Esophagus (tissue), 2 donors: Measurements from ENCODE around the gene ZNF157. TPM values are rescaled to one million over a fixed set of nuclear protein-coding genes. Genes with fewer than 3 reads are reported as not detected.
"Not testable (repeated sequence)": the region's sequence is repeated elsewhere in the genome, so short reads cannot be mapped to it uniquely, and the experiment has no call there.

Source experiments
- H3K27ac ChIP-seq, 2 donors: one replicate each; pipeline ENCODE4 v1.5.1; 2013; ENCODE audit warnings: low read depth in 2 of 2, mild to moderate bottlenecking in 2 of 2, inconsistent platforms in 1 of 2, low read length in 1 of 2, moderate library complexity in 1 of 2
- H3K27me3 ChIP-seq, 2 donors: one replicate each; pipeline ENCODE4 v1.6.1; 2013; ENCODE audit warnings: low read length in 2 of 2, control low read depth in 1 of 2, mild to moderate bottlenecking in 1 of 2; ENCODE audit not compliant: insufficient read depth in 2 of 2, control insufficient read depth in 1 of 2
- H3K36me3 ChIP-seq, 2 donors: one replicate each; pipeline ENCODE4 v1.6.1; 2013; ENCODE audit warnings: low read length in 1 of 2; ENCODE audit not compliant: control insufficient read depth in 2 of 2, insufficient read depth in 2 of 2
- H3K4me1 ChIP-seq, 2 donors: one replicate each; pipeline ENCODE4 v1.6.1; 2013; ENCODE audit warnings: low read length in 1 of 2; ENCODE audit not compliant: control insufficient read depth in 2 of 2, insufficient read depth in 2 of 2
- H3K4me3 ChIP-seq, 2 donors: one replicate each; pipeline ENCODE4 v1.5.1; 2013; ENCODE audit warnings: low read length in 2 of 2, mild to moderate bottlenecking in 2 of 2, low read depth in 1 of 2, moderate library complexity in 1 of 2
- H3K9me3 ChIP-seq, 2 donors: one replicate each; pipeline ENCODE4 v1.6.1; 2013; ENCODE audit warnings: mild to moderate bottlenecking in 2 of 2, low read depth in 1 of 2, low read length in 1 of 2, moderate library complexity in 1 of 2; ENCODE audit not compliant: control insufficient read depth in 2 of 2, insufficient read depth in 1 of 2
- WGBS, 2 donors: extraction: QIAGEN DNeasy Blood & Tissue Kit; methylation state at CpG; one replicate each; pipeline ENCODE4 v1.1.7; 2013; 5-methylcytosine and 5-hydroxymethylcytosine counted together
- polyA plus RNA-seq, 2 donors: library from polyadenylated mRNA; stranded (reverse); fragments of 200-250 nt; gene quantifications; one replicate each; pipeline ENCODE4 v1.2.3, GENCODE V29; 2013
- donor health status: healthy with polysubstance abuse.
- donor health status: Bipolar disorder and iron deficiency.

ZNF157 gene
- polyA plus RNA-seq, result under 1 TPM; 0.08 to 0.10 TPM

DNA sequence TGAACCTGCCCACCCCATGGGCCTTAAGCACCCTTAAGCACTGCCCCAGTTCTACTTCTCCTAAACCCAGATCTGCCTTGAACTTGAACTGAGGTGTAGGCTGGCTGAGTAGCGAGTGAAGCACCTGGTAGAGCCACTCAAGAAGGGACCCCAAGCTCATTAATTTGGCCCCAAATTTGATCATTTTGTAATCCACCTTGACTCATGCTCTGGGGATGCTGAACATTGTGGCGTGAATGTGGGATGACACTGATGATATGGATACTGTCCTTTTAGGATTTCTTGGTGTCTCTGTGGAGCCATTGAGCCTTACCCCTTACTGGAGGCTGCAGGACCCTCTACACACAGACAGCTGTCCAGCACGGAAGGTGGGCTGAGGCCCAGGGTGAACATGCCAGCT lies at the start of gene ZNF157:
Gene ZNF157, plus strand, starts transcription at position 301 of the 400 bp plus-strand sequence. Its CDS starts 91 bp downstream, at position 392.
- Histone ChIP-seq H3K9me3 (no peaks in the 10 kb centered on the region), H3K4me1 (no peaks in the 10 kb centered on the region), H3K4me3 (no peak within 1 kb of the TSS), H3K27me3 (no peaks in the 10 kb centered on the region), H3K36me3 (no peaks in the 10 kb centered on the region), H3K27ac (no peak within 1 kb of the TSS)
- 84 to 96% methylated on average over 3 of the region's 3 CpGs for WGBS, 2 donors

DNA sequence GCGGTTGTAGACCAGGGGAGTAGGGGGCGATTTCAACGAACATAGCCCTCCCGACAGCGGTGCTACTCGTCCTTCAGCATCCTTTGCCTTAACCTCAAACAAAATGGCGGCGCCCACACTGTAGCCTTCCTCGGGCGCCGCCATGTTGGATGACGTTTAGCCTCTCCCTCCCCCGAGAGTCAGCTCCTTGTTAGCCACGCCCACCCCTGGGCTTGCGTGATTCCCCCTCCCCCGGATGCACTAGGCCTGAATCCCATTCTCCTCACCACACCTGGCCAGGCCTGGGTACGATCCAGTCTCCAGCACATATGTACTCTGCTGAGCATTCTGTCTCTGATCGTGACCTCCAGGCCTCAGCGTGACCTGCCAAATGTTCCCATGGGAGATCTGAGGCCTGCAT lies 49.0 kb upstream of the ZNF157 start:
- H3K4me1 ChIP-seq, result no peaks in the 10 kb centered on the region
- WGBS, 2 donors, result 41% methylated on average over 19 of the region's 19 CpGs

DNA sequence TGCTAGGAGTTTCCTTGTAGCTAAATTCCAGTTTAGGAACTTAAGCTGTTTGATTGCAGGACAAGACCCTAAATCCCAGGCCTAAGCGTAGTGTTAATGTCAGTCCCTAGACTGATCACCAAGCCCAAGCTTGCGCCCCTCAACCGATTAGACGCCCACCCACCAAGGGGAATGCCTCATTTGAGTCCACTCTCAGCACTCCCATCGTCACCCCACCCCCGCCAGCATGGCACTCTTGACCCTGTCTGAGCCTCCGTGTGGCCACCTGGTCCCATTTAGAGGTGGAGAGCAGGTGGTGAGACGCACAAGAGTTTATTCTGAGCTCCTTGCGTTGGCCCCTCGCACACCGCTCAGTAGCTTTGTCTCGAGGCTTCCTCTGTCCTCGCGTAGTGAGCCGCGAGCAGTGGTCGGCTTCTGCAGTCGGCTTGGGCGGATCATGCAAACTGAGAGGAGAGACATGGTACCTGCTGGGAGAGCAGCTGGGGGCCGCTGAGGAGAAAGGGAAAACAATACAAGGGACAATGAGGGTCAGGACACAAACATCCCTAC lies 48.5 kb upstream of the ZNF157 start:
- Histone ChIP-seq H3K4me1 (no peaks in the 10 kb centered on the region), H3K27me3 (no peaks in the 10 kb centered on the region), H3K27ac (no peak overlapping the region), H3K4me3 (no peak overlapping the region), H3K36me3 (no peaks in the 10 kb centered on the region), H3K9me3 (no peaks in the 10 kb centered on the region)
- 82 to 85% methylated on average over 20 of the region's 20 CpGs for WGBS, 2 donors

More for the DNA sequence above, 49.0 kb upstream of the ZNF157 start:
- Histone ChIP-seq H3K9me3 (no peaks in the 10 kb centered on the region), H3K27me3 (no peaks in the 10 kb centered on the region), H3K27ac (no peak overlapping the region), H3K36me3 (no peaks in the 10 kb centered on the region), H3K4me3 (no peak overlapping the region)

DNA sequence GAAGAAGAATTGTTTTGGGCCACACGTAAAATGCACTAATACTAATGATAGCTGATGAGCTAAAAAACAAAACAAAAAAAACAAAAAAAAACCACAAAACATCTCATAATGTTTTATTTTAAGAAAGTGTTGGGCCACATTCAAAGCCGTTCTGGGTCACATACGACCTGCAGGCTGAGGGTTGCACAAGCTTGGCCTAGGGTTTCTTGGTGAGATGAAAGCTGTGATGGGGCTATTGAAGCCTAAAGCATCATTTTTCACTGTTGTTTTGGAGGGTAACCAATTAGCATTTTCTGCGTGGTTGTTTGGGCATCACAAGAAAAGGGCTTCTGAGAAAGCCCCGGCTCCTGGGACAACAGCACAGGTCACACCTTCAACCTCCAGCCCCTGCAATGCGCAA lies 42.5 kb upstream of the ZNF157 start:
- H3K4me1 ChIP-seq, result no peaks in the 10 kb centered on the region
- no peak overlapping the region for H3K4me3 ChIP-seq
- H3K9me3 ChIP-seq, result no peaks in the 10 kb centered on the region
- no peaks in the 10 kb centered on the region for H3K36me3 ChIP-seq
- 80 to 86% methylated on average over 6 of the region's 6 CpGs for WGBS, 2 donors
- no peaks in the 10 kb centered on the region for H3K27me3 ChIP-seq
- no peak overlapping the region for H3K27ac ChIP-seq

DNA sequence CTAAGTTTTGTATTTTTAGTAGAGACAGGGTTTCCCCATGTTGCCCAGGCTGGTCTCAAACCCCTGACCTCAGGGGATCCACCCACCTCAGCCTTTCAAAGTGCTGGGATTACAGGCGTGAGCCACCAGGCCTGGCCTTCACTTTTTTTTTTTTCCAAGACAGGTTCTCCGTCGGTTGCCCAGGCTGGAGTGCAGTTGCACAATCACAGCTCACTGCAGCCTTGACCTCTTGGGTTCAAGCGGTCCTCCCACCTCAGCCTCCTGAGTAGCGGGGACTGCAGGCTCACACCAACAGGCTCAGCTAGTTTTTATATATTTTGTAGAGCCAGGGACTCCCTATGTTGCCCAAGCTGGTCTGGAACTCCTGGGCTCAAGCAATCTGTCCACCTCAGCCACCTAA lies 37.6 kb upstream of the ZNF157 start:
- not testable (repeated sequence) for H3K4me1 ChIP-seq, H3K4me3 ChIP-seq, H3K27me3 ChIP-seq, H3K27ac ChIP-seq, H3K9me3 ChIP-seq, H3K36me3 ChIP-seq
- WGBS, 2 donors, result 64 to 88% methylated on average over 5 of the region's 5 CpGs

DNA sequence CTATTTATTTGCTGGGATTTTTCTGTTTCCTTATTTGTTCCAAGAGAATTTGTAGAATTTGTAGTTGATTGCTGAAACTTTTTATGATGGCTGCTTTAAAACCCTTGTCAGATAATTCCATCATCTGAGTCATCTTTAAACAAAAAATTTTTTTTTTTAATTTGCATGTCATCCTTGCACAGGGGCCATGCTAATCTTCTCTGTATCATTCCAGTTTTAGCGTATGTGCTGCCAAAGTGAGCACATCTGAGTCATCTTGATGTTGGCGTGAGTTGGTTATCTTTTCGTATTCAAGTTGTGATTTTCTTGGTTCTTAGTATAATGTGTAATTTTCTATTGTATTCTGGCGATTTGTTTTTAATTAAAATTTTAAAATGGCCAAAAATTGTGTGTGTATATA lies 18.7 kb upstream of the ZNF157 start:
- H3K27me3 ChIP-seq, result no peaks in the 10 kb centered on the region
- H3K4me1 ChIP-seq, result no peaks in the 10 kb centered on the region
- H3K36me3 ChIP-seq, result no peaks in the 10 kb centered on the region
- no peak overlapping the region for H3K4me3 ChIP-seq
- 42 to 58% methylated on average over 4 of the region's 4 CpGs for WGBS, 2 donors
- no peak overlapping the region for H3K27ac ChIP-seq
- no peaks in the 10 kb centered on the region for H3K9me3 ChIP-seq

DNA sequence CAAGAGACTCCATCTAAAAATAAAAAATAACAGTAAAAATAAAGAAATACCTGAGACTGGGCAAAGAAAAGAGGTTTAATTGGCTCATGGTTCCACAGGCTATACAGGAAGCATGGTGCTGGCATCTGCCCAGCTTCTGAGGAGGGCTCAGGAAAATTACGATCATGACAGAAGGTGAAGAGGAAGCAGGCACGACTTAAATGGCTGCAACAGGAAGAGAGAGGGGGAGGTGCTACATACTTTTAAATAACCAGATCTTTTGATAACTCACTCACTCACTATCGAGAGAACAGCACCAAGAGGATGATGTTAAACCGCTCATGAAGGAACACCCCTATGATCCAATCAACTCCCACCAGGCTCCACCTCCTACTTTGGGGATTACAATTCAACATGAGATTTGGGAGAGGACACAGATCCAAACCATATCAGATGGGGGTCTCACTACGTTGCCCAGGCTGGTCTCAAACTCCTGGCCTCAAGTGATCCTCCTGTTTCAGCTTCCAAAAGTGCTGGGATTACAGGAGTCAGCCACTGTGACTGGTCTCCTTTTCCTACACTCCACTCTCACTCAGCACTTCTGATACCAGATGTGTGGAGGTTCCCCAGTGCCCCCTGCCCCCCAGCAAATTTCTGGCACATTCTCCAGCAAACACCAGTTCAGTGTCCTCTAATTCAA lies 11.9 kb upstream of the ZNF157 start:
- 41 to 59% methylated on average over 5 of the region's 5 CpGs for WGBS, 2 donors
- H3K27me3 ChIP-seq, result no peaks in the 10 kb centered on the region
- no peaks in the 10 kb centered on the region for H3K4me1 ChIP-seq
- no peaks in the 10 kb centered on the region for H3K9me3 ChIP-seq
- no peaks in the 10 kb centered on the region for H3K36me3 ChIP-seq
- H3K27ac ChIP-seq, result no peak overlapping the region
- no peak overlapping the region for H3K4me3 ChIP-seq

DNA sequence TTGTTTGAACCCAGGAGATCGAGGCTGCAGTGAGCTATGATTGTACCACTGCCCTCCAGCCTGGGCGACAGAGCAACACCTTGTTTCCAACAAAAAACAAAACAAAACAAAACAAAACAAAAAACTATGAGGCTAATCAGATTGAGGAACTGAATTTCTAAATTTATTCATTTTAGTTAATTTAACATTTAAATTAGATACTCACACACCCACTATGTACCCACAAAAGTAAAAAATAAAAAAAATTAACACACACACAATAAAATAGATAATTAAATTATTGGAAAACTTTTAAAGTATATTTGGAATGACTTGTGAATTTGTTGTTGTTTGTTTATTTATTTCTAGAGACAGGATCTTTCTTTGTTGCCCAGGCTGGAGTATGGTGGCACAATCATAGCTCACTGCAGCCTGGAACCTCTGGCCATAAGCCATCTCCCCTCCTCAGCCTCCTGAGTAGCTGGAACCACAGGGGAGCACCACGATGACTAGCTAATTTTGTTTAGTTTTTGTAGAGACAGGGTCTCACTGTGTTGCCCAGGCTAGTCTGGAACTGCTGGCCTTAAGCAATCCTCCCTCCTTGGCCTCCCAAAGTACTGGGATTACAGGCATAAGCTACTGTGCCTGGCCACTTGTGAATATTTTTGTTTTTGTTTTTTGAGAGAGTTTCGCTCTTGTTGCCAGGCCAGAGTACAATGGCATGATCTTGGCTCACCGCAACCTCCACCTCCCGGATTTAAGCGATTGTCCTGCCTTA lies 9.8 kb upstream of the ZNF157 start:
- no peaks in the 10 kb centered on the region for H3K9me3 ChIP-seq
- H3K36me3 ChIP-seq, result no peaks in the 10 kb centered on the region
- no peak overlapping the region for H3K27ac ChIP-seq
- H3K27me3 ChIP-seq, result no peaks in the 10 kb centered on the region
- no peaks in the 10 kb centered on the region for H3K4me1 ChIP-seq
- WGBS, 2 donors, result 74 to 80% methylated on average over 7 of the region's 7 CpGs
- no peak overlapping the region for H3K4me3 ChIP-seq

DNA sequence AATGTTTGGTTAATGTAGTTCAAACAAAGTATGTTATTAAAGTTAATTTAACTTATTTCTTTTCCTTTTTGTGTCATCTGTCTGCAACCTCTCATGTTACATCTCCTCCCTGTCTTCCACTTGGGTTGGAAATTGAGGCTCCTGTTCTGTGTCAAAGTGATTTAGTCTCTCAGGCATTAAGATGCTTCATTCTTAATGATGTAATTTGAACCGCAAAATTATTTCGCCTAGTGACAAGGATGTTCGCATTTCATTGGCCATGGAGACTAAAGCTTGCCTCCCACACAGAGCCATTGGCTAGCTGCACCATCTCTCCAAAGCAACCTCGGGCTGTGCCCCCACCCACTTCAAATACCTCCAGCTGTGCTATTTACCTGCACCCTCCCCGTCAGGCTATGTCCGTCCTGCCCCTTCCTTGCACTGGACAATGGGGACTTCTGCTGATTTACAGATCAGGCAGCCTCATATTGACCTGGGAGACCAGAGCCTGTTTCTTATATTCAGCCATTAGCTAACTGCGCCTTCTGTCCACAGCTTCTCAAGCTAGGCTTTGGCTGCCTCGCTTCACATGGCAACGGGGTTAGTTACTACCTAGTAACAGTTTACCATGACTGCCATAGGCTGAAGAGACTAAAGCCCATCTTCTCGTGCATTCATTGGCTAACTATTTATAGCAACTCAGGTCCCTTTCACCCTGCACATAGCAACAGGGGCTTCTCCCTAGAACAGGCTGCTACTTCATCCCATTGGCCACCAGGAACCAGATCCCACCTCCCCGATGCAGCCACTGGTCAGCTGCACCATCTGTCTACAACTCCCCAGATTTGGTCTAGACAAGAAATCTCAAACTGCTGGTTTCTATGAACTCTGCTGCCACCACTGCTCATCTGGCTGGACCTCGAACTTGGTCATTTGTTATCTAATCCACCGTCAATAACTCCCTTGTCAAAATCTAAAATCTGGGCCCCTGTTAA lies 8.6 kb upstream of the ZNF157 start:
- Histone ChIP-seq H3K4me1 (no peaks in the 10 kb centered on the region), H3K36me3 (no peaks in the 10 kb centered on the region), H3K27me3 (no peaks in the 10 kb centered on the region), H3K4me3 (peak overlapping the region in 1 of 2 donors; percentile 11), H3K9me3 (no peaks in the 10 kb centered on the region), H3K27ac (peak overlapping the region in 1 of 2 donors; percentile 48)
- 4 to 32% methylated on average over 13 of the region's 13 CpGs for WGBS, 2 donors
